HG03139 (cell line): ENCODE data around the gene DMGDH.

Experiments
- ATAC-seq: cut with Tn5 transposase; IDR thresholded peaks from one replicate; pipeline ENCODE4 v1.9.1; 2021; ENCODE audit not compliant: unreplicated experiment

DMGDH gene

GRCh38 chr5:79074641-79075040, 5.2 kb upstream of the DMGDH start:
- no peak for ATAC-seq

GRCh38 chr5:79070350-79070667, 835 bp upstream of the DMGDH start:
- no peak for ATAC-seq

- ATAC-seq: no peak
Observed at GRCh38 chr5:79062436-79062835, 7.0 kb downstream of the DMGDH start.

GRCh38 chr5:79059674-79060073, 9.8 kb downstream of the DMGDH start:
- ATAC-seq: no peak

GRCh38 chr5:79056847-79057246, 12.6 kb downstream of the DMGDH start:
- ATAC-seq: no peak

- no peak for ATAC-seq
Observed at GRCh38 chr5:79055017-79055416, 14.5 kb downstream of the DMGDH start.

- ATAC-seq: no peak
Observed at GRCh38 chr5:79053321-79053720, 16.2 kb downstream of the DMGDH start.

- ATAC-seq: no peak
Observed at GRCh38 chr5:79050498-79050897, 19.0 kb downstream of the DMGDH start.

GRCh38 chr5:79048437-79048836, 21.0 kb downstream of the DMGDH start:
- no peak for ATAC-seq

- no peak for ATAC-seq
Observed at GRCh38 chr5:79047199-79047598, 22.3 kb downstream of the DMGDH start.

GRCh38 chr5:79042188-79042587, 27.3 kb downstream of the DMGDH start:
- no peak for ATAC-seq

GRCh38 chr5:79036769-79037168, 32.7 kb downstream of the DMGDH start:
- no peak for ATAC-seq

GRCh38 chr5:79035237-79035636, 34.2 kb downstream of the DMGDH start:
- ATAC-seq: no peak

GRCh38 chr5:79032782-79033181, 36.7 kb downstream of the DMGDH start:
- no peak for ATAC-seq

GRCh38 chr5:79032031-79032695, 37.3 kb downstream of the DMGDH start:
- ATAC-seq: no peak

- no peak for ATAC-seq
Observed at GRCh38 chr5:79031485-79031867, 38.0 kb downstream of the DMGDH start.

GRCh38 chr5:79030663-79031484, 38.6 kb downstream of the DMGDH start:
- ATAC-seq: no peak

- ATAC-seq: no peak
Observed at GRCh38 chr5:79025054-79025472, 44.4 kb downstream of the DMGDH start.

- no peak for ATAC-seq
Observed at GRCh38 chr5:79023947-79024346, 45.5 kb downstream of the DMGDH start.

GRCh38 chr5:79023348-79023747, 46.1 kb downstream of the DMGDH start:
- ATAC-seq: no peak

- ATAC-seq: no peak
Observed at GRCh38 chr5:79022771-79023170, 46.7 kb downstream of the DMGDH start.

GRCh38 chr5:79021753-79022152, 47.7 kb downstream of the DMGDH start:
- ATAC-seq: no peak
